ENCODE results near the gene SLC1A5. TPM values are rescaled to one million over a fixed set of nuclear protein-coding genes. Genes with fewer than 3 reads are reported as not detected.

The SLC1A5 gene
- 131 TPM in 2 replicates for total RNA-seq
- long read RNA-seq, transcript SLC1A5-203 (8 exons, 2,882 nt): major isoform, 9 of 23 reads
- long read RNA-seq, partial matches to known transcripts: 1 of 23 reads
- long read RNA-seq, other reads (novel, unspliced or antisense): 5 of 23 reads

DNA sequence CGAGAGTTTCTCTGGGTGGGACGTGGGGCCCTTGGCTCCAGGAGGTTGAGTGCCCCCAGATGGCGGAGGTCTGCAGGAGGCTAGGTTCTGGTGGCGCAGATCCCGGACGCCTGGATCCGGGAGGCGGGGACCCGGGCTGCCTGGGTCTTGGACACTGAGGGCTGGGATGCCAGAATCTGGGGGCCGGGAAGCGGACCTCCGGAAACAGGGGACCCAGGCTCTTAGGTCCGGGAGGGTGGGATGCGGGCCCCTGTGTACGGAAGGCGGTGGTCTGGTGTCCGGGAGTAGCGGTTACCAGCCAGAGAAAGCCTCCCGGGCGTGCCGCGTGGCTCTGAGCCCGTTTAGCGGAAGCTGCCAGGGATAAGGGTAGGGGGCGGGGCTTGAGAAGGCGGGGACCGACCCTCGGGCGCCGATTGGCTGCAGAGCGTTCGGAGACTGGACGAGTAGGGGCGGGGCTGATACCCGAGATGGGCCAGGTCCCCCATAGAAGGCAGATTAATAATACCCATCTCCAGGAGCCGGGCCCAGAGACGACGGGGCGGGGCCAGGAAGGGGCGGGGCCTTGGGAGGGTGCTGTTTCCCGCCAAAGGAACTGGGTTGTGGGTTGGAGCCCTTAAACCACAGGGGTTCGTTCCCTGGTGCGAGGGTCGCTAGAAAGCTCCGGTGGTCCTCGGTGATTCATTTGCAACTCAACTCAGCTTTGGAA lies at the start of gene SLC1A5:
SLC1A5 (minus strand) TSS at position 333 of the 706 bp plus-strand sequence. CDS start 629 bp downstream, outside the sequence.
- peak within 1 kb of the TSS; percentile 99 for H3K4me3 Mint-ChIP-seq
- peak; percentile 99 for DNase-seq (ENCODE audit: low read depth, low spot score)
- TF ChIP-seq, protein P1, sequence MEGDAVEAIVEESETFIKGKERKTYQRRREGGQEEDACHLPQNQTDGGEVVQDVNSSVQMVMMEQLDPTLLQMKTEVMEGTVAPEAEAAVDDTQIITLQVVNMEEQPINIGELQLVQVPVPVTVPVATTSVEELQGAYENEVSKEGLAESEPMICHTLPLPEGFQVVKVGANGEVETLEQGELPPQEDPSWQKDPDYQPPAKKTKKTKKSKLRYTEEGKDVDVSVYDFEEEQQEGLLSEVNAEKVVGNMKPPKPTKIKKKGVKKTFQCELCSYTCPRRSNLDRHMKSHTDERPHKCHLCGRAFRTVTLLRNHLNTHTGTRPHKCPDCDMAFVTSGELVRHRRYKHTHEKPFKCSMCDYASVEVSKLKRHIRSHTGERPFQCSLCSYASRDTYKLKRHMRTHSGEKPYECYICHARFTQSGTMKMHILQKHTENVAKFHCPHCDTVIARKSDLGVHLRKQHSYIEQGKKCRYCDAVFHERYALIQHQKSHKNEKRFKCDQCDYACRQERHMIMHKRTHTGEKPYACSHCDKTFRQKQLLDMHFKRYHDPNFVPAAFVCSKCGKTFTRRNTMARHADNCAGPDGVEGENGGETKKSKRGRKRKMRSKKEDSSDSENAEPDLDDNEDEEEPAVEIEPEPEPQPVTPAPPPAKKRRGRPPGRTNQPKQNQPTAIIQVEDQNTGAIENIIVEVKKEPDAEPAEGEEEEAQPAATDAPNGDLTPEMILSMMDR (conservative IDR thresholded peaks at IDR 0.05): no peak
- H3K27ac Mint-ChIP-seq (ENCODE audit: unreplicated experiment): peak within 1 kb of the TSS; percentile 94
- peaks cover 6% of the 10 kb centered on the region for H3K36me3 Mint-ChIP-seq (ENCODE audit: low read depth)
- no peaks in the 10 kb centered on the region for H3K9me3 Mint-ChIP-seq
- H3K4me1 Mint-ChIP-seq: peaks cover 50% of the 10 kb centered on the region
- peaks cover 3% of the 10 kb centered on the region for H3K27me3 Mint-ChIP-seq (ENCODE audit: low read depth)

DNA sequence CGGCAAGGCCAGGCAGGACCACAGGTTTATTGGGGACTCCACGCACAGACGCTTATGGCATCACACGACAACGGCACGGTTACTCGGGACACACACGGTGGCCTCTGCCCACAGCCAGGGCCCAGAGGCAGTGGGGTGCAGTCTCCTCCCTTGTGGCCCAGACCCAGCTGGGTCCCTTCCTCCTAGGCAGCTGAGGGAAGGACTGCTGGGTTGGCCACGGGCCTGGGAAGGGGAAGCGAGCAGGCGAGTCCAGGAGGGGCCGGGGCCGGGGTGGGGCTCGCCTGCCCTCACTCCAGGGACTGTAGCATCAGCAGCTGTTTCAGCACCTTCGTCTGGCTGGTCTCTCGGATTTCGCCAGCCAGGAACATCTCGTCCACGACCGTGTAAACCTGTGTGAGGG lies 49.8 kb upstream of the SLC1A5 start:
- Mint-ChIP-seq H3K36me3 (ENCODE audit: low read depth) (no peaks in the 10 kb centered on the region), H3K27me3 (ENCODE audit: low read depth) (no peaks in the 10 kb centered on the region), H3K4me3 (no peak overlapping the region), H3K9me3 (no peaks in the 10 kb centered on the region), H3K27ac (ENCODE audit: unreplicated experiment) (no peak overlapping the region), H3K4me1 (no peaks in the 10 kb centered on the region)
- no peak for DNase-seq (ENCODE audit: low read depth, low spot score)
- TF ChIP-seq, protein P1 (conservative IDR thresholded peaks at IDR 0.05): no peak

DNA sequence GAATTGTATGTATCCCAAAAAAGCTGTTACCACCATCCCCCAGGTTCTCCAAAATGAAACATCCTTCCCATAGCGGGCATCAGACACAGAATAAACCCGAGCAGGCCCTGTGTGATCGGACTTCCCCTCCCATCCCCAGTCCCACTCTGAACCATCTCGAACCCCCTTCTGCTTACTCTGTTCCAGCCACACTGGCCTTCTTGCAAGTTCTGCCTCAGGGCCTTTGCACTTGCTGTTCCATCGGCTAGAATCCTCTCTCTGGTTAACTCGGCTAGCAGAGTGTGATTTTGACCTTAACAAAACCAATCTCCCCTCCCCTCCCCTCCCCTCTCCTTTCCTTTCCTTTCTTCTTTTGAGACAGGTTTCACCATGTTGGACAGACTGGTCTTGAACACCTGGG lies 46.6 kb upstream of the SLC1A5 start:
- TF ChIP-seq, protein P1 (conservative IDR thresholded peaks at IDR 0.05): no peak
- Mint-ChIP-seq H3K27ac (ENCODE audit: unreplicated experiment) (no peak overlapping the region), H3K4me3 (no peak overlapping the region), H3K4me1 (no peaks in the 10 kb centered on the region), H3K9me3 (peaks cover 6% of the 10 kb centered on the region), H3K27me3 (ENCODE audit: low read depth) (no peaks in the 10 kb centered on the region), H3K36me3 (ENCODE audit: low read depth) (peaks cover 3% of the 10 kb centered on the region)
- DNase-seq (ENCODE audit: low read depth, low spot score): no peak

DNA sequence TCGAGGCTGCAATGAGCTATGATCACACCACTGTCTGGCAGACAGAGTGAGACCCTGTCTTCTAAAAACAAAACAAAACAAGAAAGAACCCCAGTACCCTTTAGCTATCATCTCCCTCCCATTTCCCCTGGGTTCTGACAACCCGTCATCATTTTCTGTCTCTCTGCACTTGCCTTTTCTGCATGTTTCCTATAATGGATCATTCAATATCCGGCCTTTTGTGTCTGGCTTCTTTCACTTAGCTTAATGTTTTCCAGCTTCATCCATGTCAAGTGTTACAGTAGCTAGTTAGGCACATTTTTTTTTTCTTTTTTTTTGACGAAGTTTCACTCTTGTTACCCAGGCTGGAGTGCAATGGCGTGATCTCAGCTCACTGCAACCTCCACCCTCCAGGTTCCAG lies 45.7 kb upstream of the SLC1A5 start:
- H3K27me3 Mint-ChIP-seq (ENCODE audit: low read depth): no peaks in the 10 kb centered on the region
- H3K27ac Mint-ChIP-seq (ENCODE audit: unreplicated experiment): no peak overlapping the region

DNA sequence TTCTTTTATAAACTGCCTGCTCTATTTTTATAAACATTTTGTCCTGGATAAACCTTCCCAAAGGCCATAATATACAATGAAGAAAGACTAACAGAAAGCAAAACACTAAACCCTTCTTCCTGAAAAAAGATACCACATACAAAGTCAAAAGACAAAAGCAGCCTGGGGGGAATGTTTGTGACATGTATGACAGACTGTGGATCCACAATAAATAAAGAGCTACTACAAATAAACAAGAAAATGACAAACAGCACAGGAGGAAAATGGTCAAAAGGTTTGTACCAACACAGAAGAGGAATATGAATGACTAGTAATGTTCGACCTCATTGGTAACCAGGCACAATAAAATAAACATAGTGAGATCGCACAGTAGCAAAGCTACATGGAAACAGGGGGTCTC lies 42.5 kb upstream of the SLC1A5 start:
- no peak overlapping the region for H3K27ac Mint-ChIP-seq (ENCODE audit: unreplicated experiment)
- H3K27me3 Mint-ChIP-seq (ENCODE audit: low read depth): no peaks in the 10 kb centered on the region
- TF ChIP-seq, protein P1 (conservative IDR thresholded peaks at IDR 0.05): no peak
- DNase-seq (ENCODE audit: low read depth, low spot score): no peak
- no peak overlapping the region for H3K4me3 Mint-ChIP-seq
- H3K9me3 Mint-ChIP-seq: peaks cover 6% of the 10 kb centered on the region
- H3K4me1 Mint-ChIP-seq: no peaks in the 10 kb centered on the region
- peaks cover 3% of the 10 kb centered on the region for H3K36me3 Mint-ChIP-seq (ENCODE audit: low read depth)

More for the DNA sequence above, 45.7 kb upstream of the SLC1A5 start:
- no peak for DNase-seq (ENCODE audit: low read depth, low spot score)
- Mint-ChIP-seq H3K4me1 (no peaks in the 10 kb centered on the region), H3K4me3 (no peak overlapping the region), H3K9me3 (peaks cover 6% of the 10 kb centered on the region), H3K36me3 (ENCODE audit: low read depth) (peaks cover 3% of the 10 kb centered on the region)
- TF ChIP-seq, protein P1 (conservative IDR thresholded peaks at IDR 0.05): no peak

Measured in neural crest cell (in vitro differentiated cells).